Activated CD4-positive, alpha-beta T cell treated with anti-CD3 and anti-CD28 coated beads, Interleukin-2, amount 10 ng/mL, durations not matched to agents 24 days and 14 days (primary cell): Measurements from ENCODE around the gene CALU. TPM values are rescaled to one million over a fixed set of nuclear protein-coding genes. Genes with fewer than 3 reads are reported as not detected.

ENCODE experiments used
- DNase-seq: peaks from one replicate; pipeline ENCODE4 v3.0.0; 2022
- H3K27ac Mint-ChIP-seq: one replicate; pipeline ENCODE4 v1.8.0; 2022; ENCODE audit warnings: mild to moderate bottlenecking, mixed read lengths
- H3K27me3 Mint-ChIP-seq: one replicate; pipeline ENCODE4 v1.8.0; 2022; ENCODE audit warnings: mixed read lengths
- H3K36me3 Mint-ChIP-seq: one replicate; pipeline ENCODE4 v1.8.0; 2022; ENCODE audit warnings: low read depth, mild to moderate bottlenecking, mixed read lengths
- H3K4me1 Mint-ChIP-seq: one replicate; pipeline ENCODE4 v1.8.0; 2021; ENCODE audit warnings: mixed read lengths
- H3K4me3 Mint-ChIP-seq: one replicate; pipeline ENCODE4 v1.8.0; 2022; ENCODE audit warnings: mild to moderate bottlenecking, moderate library complexity, mixed read lengths
- H3K9me3 Mint-ChIP-seq: one replicate; pipeline ENCODE4 v1.8.0; 2021; ENCODE audit warnings: mixed read lengths
- intact Hi-C: fragments of 100-400 bp; cut with micrococcal nuclease; formaldehyde crosslinking; loops from one replicate; pipeline ENCODE4 v1.15.1; 2023
- total RNA-seq: library from RNA; stranded (reverse); gene quantifications from 2 replicates; pipeline ENCODE4 v1.2.3, GENCODE V29; 2022

The CALU gene
- total RNA-seq, 1 donor from 2014 or later = 56.2 TPM

GRCh38 chr7:128774921-128775320 lies 35.8 kb downstream of the CALU start:
- intact Hi-C loops = no loop called here
- Mint-ChIP-seq H3K4me1 (peaks cover 9% of the 10 kb centered on the region), H3K27ac (no peak overlapping the region), H3K9me3 (peaks cover 17% of the 10 kb centered on the region), H3K27me3 (peaks cover under 1% of the 10 kb centered on the region), H3K36me3 (peaks cover 36% of the 10 kb centered on the region), H3K4me3 (no peak overlapping the region)
- DNase-seq = no peak

- no peak within 1 kb of the TSS for H3K27ac Mint-ChIP-seq
- H3K36me3 Mint-ChIP-seq = peaks cover 32% of the 10 kb centered on the region
These were observed 36.8 kb downstream of the CALU start, which contains the start of gene OPN1SW for GRCh38 chr7:128775744-128776474. TSS of gene OPN1SW (minus strand) at chr7:128775794. CDS start at chr7:128775781, 13 bp downstream.

GRCh38 chr7:128777156-128778123 lies 38.3 kb downstream of the CALU start:
- H3K36me3 Mint-ChIP-seq = peaks cover 24% of the 10 kb centered on the region
- H3K27me3 Mint-ChIP-seq = peaks cover 1% of the 10 kb centered on the region
- no peak for DNase-seq
- H3K4me1 Mint-ChIP-seq = peaks cover 9% of the 10 kb centered on the region
- intact Hi-C loops = no loop called here
- H3K4me3 Mint-ChIP-seq = no peak overlapping the region
- H3K9me3 Mint-ChIP-seq = peaks cover 17% of the 10 kb centered on the region
- H3K27ac Mint-ChIP-seq = peak overlapping the region; percentile 39

More at GRCh38 chr7:128775744-128776474, 36.8 kb downstream of the CALU start, which contains the start of gene OPN1SW:
- Mint-ChIP-seq H3K27me3 (peaks cover 1% of the 10 kb centered on the region), H3K4me1 (peaks cover 9% of the 10 kb centered on the region), H3K9me3 (peaks cover 17% of the 10 kb centered on the region), H3K4me3 (no peak within 1 kb of the TSS)
- no peak for DNase-seq
- intact Hi-C loops = no loop called here

- no peak for DNase-seq
- intact Hi-C loops = no loop called here
- Mint-ChIP-seq H3K4me1 (peaks cover 9% of the 10 kb centered on the region), H3K9me3 (peaks cover 17% of the 10 kb centered on the region), H3K4me3 (no peak overlapping the region), H3K36me3 (peaks cover 16% of the 10 kb centered on the region), H3K27ac (no peak overlapping the region), H3K27me3 (peaks cover 7% of the 10 kb centered on the region)
These were observed 39.8 kb downstream of the CALU start for GRCh38 chr7:128778946-128779345.

GRCh38 chr7:128781126-128781525 lies 42.0 kb downstream of the CALU start:
- no peak for DNase-seq
- peaks cover 17% of the 10 kb centered on the region for H3K9me3 Mint-ChIP-seq
- peaks cover 14% of the 10 kb centered on the region for H3K27me3 Mint-ChIP-seq
- intact Hi-C loops = no loop called here
- H3K27ac Mint-ChIP-seq = no peak overlapping the region
- peaks cover 2% of the 10 kb centered on the region for H3K36me3 Mint-ChIP-seq
- H3K4me3 Mint-ChIP-seq = no peak overlapping the region
- peaks cover 9% of the 10 kb centered on the region for H3K4me1 Mint-ChIP-seq

GRCh38 chr7:128781851-128782250 lies 42.7 kb downstream of the CALU start:
- Mint-ChIP-seq H3K27ac (no peak overlapping the region), H3K4me3 (no peak overlapping the region), H3K36me3 (no peaks in the 10 kb centered on the region), H3K9me3 (peaks cover 13% of the 10 kb centered on the region), H3K27me3 (peaks cover 18% of the 10 kb centered on the region), H3K4me1 (peaks cover 6% of the 10 kb centered on the region)
- no peak for DNase-seq
- intact Hi-C loops = no loop called here

- Mint-ChIP-seq H3K36me3 (no peaks in the 10 kb centered on the region), H3K4me3 (no peak overlapping the region), H3K4me1 (no peaks in the 10 kb centered on the region), H3K27ac (no peak overlapping the region), H3K27me3 (peaks cover 23% of the 10 kb centered on the region), H3K9me3 (no peaks in the 10 kb centered on the region)
- intact Hi-C loops = no loop called here
- no peak for DNase-seq
These were observed 44.1 kb downstream of the CALU start for GRCh38 chr7:128783143-128783861.

- peaks cover 5% of the 10 kb centered on the region for H3K4me1 Mint-ChIP-seq
- no peak for DNase-seq
- no peaks in the 10 kb centered on the region for H3K9me3 Mint-ChIP-seq
- no peaks in the 10 kb centered on the region for H3K36me3 Mint-ChIP-seq
- intact Hi-C loops = no loop called here
- H3K4me3 Mint-ChIP-seq = no peak overlapping the region
- H3K27me3 Mint-ChIP-seq = peaks cover 43% of the 10 kb centered on the region
- H3K27ac Mint-ChIP-seq = no peak overlapping the region
These were observed 46.6 kb downstream of the CALU start for GRCh38 chr7:128785738-128786137.

GRCh38 chr7:128788446-128789412 lies 49.6 kb downstream of the CALU start:
- Mint-ChIP-seq H3K4me1 (peaks cover 8% of the 10 kb centered on the region), H3K9me3 (no peaks in the 10 kb centered on the region), H3K27ac (no peak overlapping the region), H3K36me3 (no peaks in the 10 kb centered on the region), H3K27me3 (peaks cover 41% of the 10 kb centered on the region), H3K4me3 (no peak overlapping the region)
- DNase-seq = no peak
- intact Hi-C loops = no loop called here

- DNase-seq = peak; percentile 62
- H3K27ac Mint-ChIP-seq = peak overlapping the region; percentile 80
- H3K36me3 Mint-ChIP-seq = peaks cover 2% of the 10 kb centered on the region
- peaks cover 9% of the 10 kb centered on the region for H3K4me1 Mint-ChIP-seq
- no peaks in the 10 kb centered on the region for H3K9me3 Mint-ChIP-seq
- intact Hi-C loops = loop anchor here (1.0 to 5.0 kb wide), 2 partner anchors 51 to 92 kb away; partner anchors contain the start of gene CALU
- peaks cover 39% of the 10 kb centered on the region for H3K27me3 Mint-ChIP-seq
- H3K4me3 Mint-ChIP-seq = peak overlapping the region; percentile 86
These were observed 51.3 kb downstream of the CALU start for GRCh38 chr7:128790315-128791041.

- Mint-ChIP-seq H3K27ac (peak within 1 kb of the TSS; percentile 64), H3K4me1 (peaks cover 9% of the 10 kb centered on the region), H3K27me3 (peaks cover 32% of the 10 kb centered on the region), H3K36me3 (peaks cover 2% of the 10 kb centered on the region), H3K9me3 (no peaks in the 10 kb centered on the region), H3K4me3 (peak within 1 kb of the TSS; percentile 88)
- peak; percentile 93 for DNase-seq
- intact Hi-C loops = loop anchor here (1.0 to 5.0 kb wide), 2 partner anchors 52 to 91 kb away; partner anchors contain the start of gene CALU
These were observed 52.2 kb downstream of the CALU start, which contains the start of gene CCDC136 for GRCh38 chr7:128791121-128791971. TSS of gene CCDC136 (plus strand) at chr7:128791968. CDS start at chr7:128792412, 444 bp downstream.
